Stimulated activated CD4-positive, alpha-beta T cell treated with anti-CD3 and anti-CD28 coated beads, Interleukin-4, amount 100 ng/mL, for 48 hours (primary cell): ENCODE measurements around the gene RNF113B.

Experiments used
- DNase-seq, 2 donors: peaks; one replicate each; pipeline ENCODE4 v3.0.0-alpha.2; 2020; ENCODE audit warnings: low read depth in 2 of 2

RNF113B gene

GRCh38 chr13:98141509-98142379 lies 35.3 kb downstream of the RNF113B start:
- no peak for DNase-seq

- DNase-seq, result no peak
Measured at GRCh38 chr13:98141091-98141490, 36.0 kb downstream of the RNF113B start.

- DNase-seq, result no peak
Measured at GRCh38 chr13:98134901-98135300, 42.2 kb downstream of the RNF113B start.

GRCh38 chr13:98133946-98134345 lies 43.1 kb downstream of the RNF113B start:
- DNase-seq, result no peak

GRCh38 chr13:98129059-98129746 lies 47.9 kb downstream of the RNF113B start:
- DNase-seq, result no peak
